ENCODE measurements around the gene MSRB3.

DNA sequence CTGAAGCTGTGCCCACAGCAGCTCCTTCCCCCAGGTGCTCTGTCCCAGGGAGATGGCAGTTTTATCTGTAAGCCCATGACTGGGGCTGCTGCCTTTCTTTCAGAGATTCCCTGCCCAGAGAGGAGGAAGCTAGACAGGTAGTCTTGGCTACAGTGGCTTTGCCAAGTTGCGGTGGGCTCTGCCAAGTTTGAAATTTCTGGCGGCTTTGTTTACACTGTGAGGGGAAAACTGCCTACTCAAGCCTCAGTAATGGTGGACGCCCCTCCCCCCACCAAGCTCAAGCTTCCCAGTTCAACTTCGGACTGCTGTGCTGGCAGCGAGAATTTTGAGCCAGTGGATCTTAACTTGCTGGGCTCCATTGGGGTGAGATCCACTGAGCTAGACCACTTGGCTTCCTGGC, 124.7 kb downstream of the MSRB3 start:
- TF ChIP-seq, protein P1, sequence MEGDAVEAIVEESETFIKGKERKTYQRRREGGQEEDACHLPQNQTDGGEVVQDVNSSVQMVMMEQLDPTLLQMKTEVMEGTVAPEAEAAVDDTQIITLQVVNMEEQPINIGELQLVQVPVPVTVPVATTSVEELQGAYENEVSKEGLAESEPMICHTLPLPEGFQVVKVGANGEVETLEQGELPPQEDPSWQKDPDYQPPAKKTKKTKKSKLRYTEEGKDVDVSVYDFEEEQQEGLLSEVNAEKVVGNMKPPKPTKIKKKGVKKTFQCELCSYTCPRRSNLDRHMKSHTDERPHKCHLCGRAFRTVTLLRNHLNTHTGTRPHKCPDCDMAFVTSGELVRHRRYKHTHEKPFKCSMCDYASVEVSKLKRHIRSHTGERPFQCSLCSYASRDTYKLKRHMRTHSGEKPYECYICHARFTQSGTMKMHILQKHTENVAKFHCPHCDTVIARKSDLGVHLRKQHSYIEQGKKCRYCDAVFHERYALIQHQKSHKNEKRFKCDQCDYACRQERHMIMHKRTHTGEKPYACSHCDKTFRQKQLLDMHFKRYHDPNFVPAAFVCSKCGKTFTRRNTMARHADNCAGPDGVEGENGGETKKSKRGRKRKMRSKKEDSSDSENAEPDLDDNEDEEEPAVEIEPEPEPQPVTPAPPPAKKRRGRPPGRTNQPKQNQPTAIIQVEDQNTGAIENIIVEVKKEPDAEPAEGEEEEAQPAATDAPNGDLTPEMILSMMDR (IDR thresholded peaks at IDR 0.05), result no peak
- no peak for TF ChIP-seq POLR2A (IDR thresholded peaks at IDR 0.05)

Measured in ovary (tissue), 3 donors.